ENCODE measurements around the gene CFAP410. TPM values are rescaled to one million over a fixed set of nuclear protein-coding genes. Genes with fewer than 3 reads are reported as not detected.

The CFAP410 gene
- total and polyA plus RNA-seq, 2 donors (not counting 1 experiment from before 2014, with no cell fraction given) = 69.2 to 98.8 TPM

- CTCF ChIA-PET = no interaction called here
- peaks cover 12% of the 10 kb centered on the region for H3K4me1 Mint-ChIP-seq
- Histone ChIP-seq H3K36me3 (replicated peaks in 1 of 2; ENCODE audit: control extremely low read depth in 1 of 2, control insufficient read depth in 1 of 2, extremely low read depth in 1 of 2, insufficient read depth in 2 of 2, low read length in 1 of 2) (no peaks in the 10 kb centered on the region), H3K4me3 (ENCODE audit: control extremely low read depth in 1 of 5, extremely low read depth in 1 of 5, insufficient read depth in 1 of 5, low read depth in 2 of 5, low read length in 4 of 5) (no peak within 1 kb of the TSS), H3K9ac (ENCODE audit: low read length) (no peak within 1 kb of the TSS), H3K79me2 (ENCODE audit: control insufficient read depth, insufficient read depth, low read length) (no peaks in the 10 kb centered on the region), H2AFZ (ENCODE audit: insufficient read depth, low read depth, low read length, poor library complexity, severe bottlenecking) (no peak within 1 kb of the TSS), H3K9me3 (ENCODE audit: control extremely low read depth in 1 of 3, control insufficient read depth in 2 of 3, insufficient read depth in 1 of 3, low read length in 2 of 3) (no peaks in the 10 kb centered on the region), H3K4me2 (replicated peaks; ENCODE audit: low read depth, low read length, poor library complexity, severe bottlenecking) (no peak within 1 kb of the TSS), H3K27ac (ENCODE audit: low read length in 2 of 2) (no peak within 1 kb of the TSS), H3K4me1 (ENCODE audit: control insufficient read depth in 2 of 2, insufficient read depth in 2 of 2, low read length in 2 of 2) (peaks cover 3 to 7% of the 10 kb centered on the region in 2 donors), H4K20me1 (ENCODE audit: control insufficient read depth, insufficient read depth, low read length, poor library complexity, severe bottlenecking) (no peaks in the 10 kb centered on the region), H3K27me3 (replicated peaks in 1 of 4; ENCODE audit: control extremely low read depth in 1 of 4, control insufficient read depth in 3 of 4, insufficient read depth in 4 of 4, low read length in 3 of 4) (peaks cover 0 to 3% (median 0%) of the 10 kb centered on the region in 4 experiments)
- no peaks in the 10 kb centered on the region for H3K27me3 Mint-ChIP-seq
- ATAC-seq (ENCODE audit: low read depth) (no peak), DNase-seq (no peak)
- no peaks in the 10 kb centered on the region for H3K9me3 Mint-ChIP-seq (ENCODE audit: insufficient read depth)
- POLR2A ChIA-PET = no interaction called here
- intact Hi-C loops (cut with micrococcal nuclease) = no loop called here
- TF ChIP-seq CTCF (IDR thresholded peaks at IDR 0.05) (no peak), EZH2 (IDR thresholded peaks at IDR 0.05; ENCODE audit: borderline replicate concordance, insufficient read depth, low read depth, low read length, poor library complexity, severe bottlenecking) (no peak)
- H3K4me3 Mint-ChIP-seq = no peak within 1 kb of the TSS
- H3K27ac Mint-ChIP-seq = no peak within 1 kb of the TSS
- WGBS (ENCODE audit: insufficient coverage) = 73% methylated on average over 56 of the region's 56 CpGs
Observed at GRCh38 chr21:44285138-44285992, 53.8 kb downstream of the CFAP410 start, which contains the start of gene AIRE. AIRE (plus strand) TSS chr21:44285876; CDS start chr21:44286007, 131 bp downstream.

- intact Hi-C loops (cut with micrococcal nuclease) = no loop called here
- peaks cover 0 to 9% (median 0%) of the 10 kb centered on the region in 4 experiments for H3K27me3 ChIP-seq (replicated peaks in 1 of 4; ENCODE audit: control extremely low read depth in 1 of 4, control insufficient read depth in 3 of 4, insufficient read depth in 4 of 4, low read length in 3 of 4)
- H3K27ac ChIP-seq (ENCODE audit: low read length in 2 of 2) = no peak overlapping the region
- no peak for DNase-seq
- H3K79me2 ChIP-seq (ENCODE audit: control insufficient read depth, insufficient read depth, low read length) = no peaks in the 10 kb centered on the region
- no peak overlapping the region for H3K4me3 ChIP-seq (ENCODE audit: control extremely low read depth in 1 of 5, extremely low read depth in 1 of 5, insufficient read depth in 1 of 5, low read depth in 2 of 5, low read length in 4 of 5)
- no peaks in the 10 kb centered on the region for H4K20me1 ChIP-seq (ENCODE audit: control insufficient read depth, insufficient read depth, low read length, poor library complexity, severe bottlenecking)
- WGBS (ENCODE audit: insufficient coverage) = 27% methylated on average over 11 of the region's 11 CpGs
- peaks cover 3 to 7% of the 10 kb centered on the region in 2 donors for H3K4me1 ChIP-seq (ENCODE audit: control insufficient read depth in 2 of 2, insufficient read depth in 2 of 2, low read length in 2 of 2)
- no peak for ATAC-seq (ENCODE audit: low read depth)
- no peaks in the 10 kb centered on the region for H3K9me3 ChIP-seq (ENCODE audit: control extremely low read depth in 1 of 3, control insufficient read depth in 2 of 3, insufficient read depth in 1 of 3, low read length in 2 of 3)
- CTCF ChIA-PET = no interaction called here
- Mint-ChIP-seq H3K27ac (no peak overlapping the region), H3K9me3 (ENCODE audit: insufficient read depth) (no peaks in the 10 kb centered on the region), H3K4me3 (no peak overlapping the region), H3K4me1 (peaks cover 11% of the 10 kb centered on the region), H3K27me3 (no peaks in the 10 kb centered on the region)
- POLR2A ChIA-PET = interaction anchor here (0.6 kb wide), 1 partner anchor 344 kb away, joined by 3 read pairs; no protein-coding TSS in a partner anchor
- no peak overlapping the region for H2AFZ ChIP-seq (ENCODE audit: insufficient read depth, low read depth, low read length, poor library complexity, severe bottlenecking)
- TF ChIP-seq CTCF (IDR thresholded peaks at IDR 0.05) (no peak), EZH2 (IDR thresholded peaks at IDR 0.05; ENCODE audit: borderline replicate concordance, insufficient read depth, low read depth, low read length, poor library complexity, severe bottlenecking) (no peak)
- H3K9ac ChIP-seq (ENCODE audit: low read length) = no peak overlapping the region
- no peaks in the 10 kb centered on the region for H3K36me3 ChIP-seq (replicated peaks in 1 of 2; ENCODE audit: control extremely low read depth in 1 of 2, control insufficient read depth in 1 of 2, extremely low read depth in 1 of 2, insufficient read depth in 2 of 2, low read length in 1 of 2)
- no peak overlapping the region for H3K4me2 ChIP-seq (replicated peaks; ENCODE audit: low read depth, low read length, poor library complexity, severe bottlenecking)
Observed at GRCh38 chr21:44283948-44284347, 55.2 kb downstream of the CFAP410 start.

Measured in B cell (primary cell).